Activated T-cell treated with anti-CD3 and anti-CD28 coated beads, Interleukin-2, amount 50 U/mL, for 4 hours (primary cell): ENCODE measurements around the gene MESP2. TPM values are rescaled to one million over a fixed set of nuclear protein-coding genes. Genes with fewer than 3 reads are reported as not detected.

Experiments used
- ATAC-seq, 2 donors: fragments of 200-7000 bp; cut with Tn5 transposase; one replicate each; pipeline ENCODE4 v1.10.0; 2021
- DNase-seq: peaks from one replicate; pipeline ENCODE4 v3.0.0-alpha.2; 2020
- H3K27me3 Mint-ChIP-seq: one replicate; pipeline ENCODE4 v1.8.0; 2021; ENCODE audit warnings: low read depth, mixed read lengths
- H3K36me3 Mint-ChIP-seq: one replicate; pipeline ENCODE4 v1.8.0; 2022; ENCODE audit warnings: mixed read lengths; ENCODE audit not compliant: insufficient read depth
- H3K4me1 Mint-ChIP-seq: one replicate; pipeline ENCODE4 v1.8.0; 2021; ENCODE audit warnings: low read depth, mixed read lengths
- H3K4me3 Mint-ChIP-seq: one replicate; pipeline ENCODE4 v1.8.0; 2021; ENCODE audit warnings: mild to moderate bottlenecking, moderate library complexity, mixed read lengths
- H3K9me3 Mint-ChIP-seq: one replicate; pipeline ENCODE4 v1.8.0; 2021; ENCODE audit warnings: mixed read lengths
- total RNA-seq, 3 donors: library from RNA; stranded (reverse); gene quantifications; one replicate each; pipeline ENCODE4 v1.2.1, GENCODE V29; 2021

Gene MESP2
- total RNA-seq, 3 donors from 2014 or later = not detected

DNA sequence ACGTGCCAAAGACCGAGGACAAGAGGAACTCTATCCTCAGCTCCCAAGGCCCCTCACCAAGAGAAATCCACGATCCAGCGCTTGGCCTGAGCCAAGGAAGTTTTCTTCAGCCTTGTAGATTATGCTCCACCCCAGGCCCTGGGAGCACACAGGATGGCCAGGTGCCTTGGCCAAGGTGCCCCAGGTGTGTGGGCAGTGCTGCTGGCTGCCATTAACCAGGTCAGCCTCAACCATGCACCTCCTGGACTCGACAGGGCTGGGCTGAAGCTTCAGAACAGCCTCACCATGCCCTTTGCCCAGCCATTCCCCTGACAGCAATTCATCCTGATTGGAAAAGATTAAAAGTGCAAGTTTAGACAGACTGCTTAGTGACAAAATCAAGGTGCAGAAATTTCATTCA, 14.2 kb upstream of the MESP2 start:
- Mint-ChIP-seq H3K27me3 (peaks cover 10% of the 10 kb centered on the region), H3K4me3 (no peak overlapping the region), H3K36me3 (no peaks in the 10 kb centered on the region), H3K4me1 (no peaks in the 10 kb centered on the region), H3K9me3 (no peaks in the 10 kb centered on the region)
- DNase-seq = no peak
- ATAC-seq = no peak

DNA sequence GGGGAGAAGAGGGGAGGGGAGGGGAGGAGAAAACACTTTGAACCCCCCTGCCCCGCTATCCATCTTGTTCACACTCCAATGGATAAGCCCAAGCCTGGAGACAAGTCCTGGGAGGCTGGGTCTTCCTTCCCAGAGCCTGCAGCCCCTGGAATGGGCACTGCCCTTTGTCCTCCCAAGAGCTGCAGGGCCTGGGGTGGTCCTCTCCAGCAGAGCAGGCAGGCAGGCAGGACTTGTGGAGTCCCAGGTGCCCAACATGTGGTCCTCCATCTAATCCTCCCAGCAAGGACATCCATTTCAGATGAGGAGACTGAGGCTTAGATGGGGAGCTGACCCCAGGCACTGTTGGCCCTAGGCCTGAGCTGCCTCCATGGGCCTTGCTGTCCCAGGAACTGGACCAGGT, 10.4 kb upstream of the MESP2 start:
- ATAC-seq (no peak), DNase-seq (no peak)
- H3K36me3 Mint-ChIP-seq = no peaks in the 10 kb centered on the region
- peaks cover 3% of the 10 kb centered on the region for H3K27me3 Mint-ChIP-seq
- H3K4me3 Mint-ChIP-seq = no peak overlapping the region
- H3K9me3 Mint-ChIP-seq = no peaks in the 10 kb centered on the region
- no peaks in the 10 kb centered on the region for H3K4me1 Mint-ChIP-seq

DNA sequence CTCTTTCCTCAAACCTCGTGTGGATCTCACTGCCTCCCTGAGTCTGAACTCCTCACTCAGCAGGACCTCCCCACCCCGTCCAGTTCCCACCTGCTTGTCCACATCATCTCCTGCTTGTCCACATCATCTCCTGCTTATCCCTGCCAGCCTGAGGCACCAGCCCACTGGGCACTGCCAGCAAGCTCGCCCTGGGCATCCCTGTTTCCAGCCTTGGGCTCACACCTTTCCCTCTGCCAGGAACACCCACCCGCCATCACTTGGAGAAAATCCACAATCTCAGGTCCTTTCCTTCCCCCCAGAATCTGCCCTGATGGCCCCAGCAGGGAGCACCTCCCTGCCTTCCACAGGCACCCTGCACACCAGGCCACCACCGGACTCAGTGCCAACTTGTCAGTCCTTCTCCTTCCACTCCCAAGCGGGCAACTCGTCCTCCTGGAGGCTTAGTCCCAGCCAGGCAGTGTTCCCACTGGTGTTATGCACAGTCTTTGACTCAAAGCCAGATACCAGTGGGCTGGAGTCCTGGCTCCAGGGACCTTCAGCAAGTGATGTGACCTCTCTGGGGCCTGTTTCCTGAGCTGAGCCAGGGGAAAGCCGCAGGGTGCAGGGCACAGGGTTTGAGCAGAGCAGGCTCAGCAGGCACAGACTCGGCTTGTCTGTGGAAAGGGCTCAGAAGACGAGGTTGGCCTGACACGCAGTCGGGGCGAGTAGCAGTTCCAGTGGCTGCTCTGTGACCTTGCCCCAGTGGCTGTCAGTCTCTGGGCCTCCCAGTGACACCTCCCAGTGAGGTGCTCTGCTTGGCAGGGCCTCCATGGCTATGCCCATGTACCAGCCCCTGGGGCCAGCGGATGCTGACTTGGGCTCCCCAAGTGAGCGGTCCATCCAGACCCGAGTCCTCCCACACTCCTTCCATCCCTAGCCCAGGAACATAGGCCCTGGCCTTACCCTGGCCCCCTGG, 9.5 kb upstream of the MESP2 start:
- Mint-ChIP-seq H3K4me1 (no peaks in the 10 kb centered on the region), H3K4me3 (no peak overlapping the region)
- ATAC-seq = no peak

DNA sequence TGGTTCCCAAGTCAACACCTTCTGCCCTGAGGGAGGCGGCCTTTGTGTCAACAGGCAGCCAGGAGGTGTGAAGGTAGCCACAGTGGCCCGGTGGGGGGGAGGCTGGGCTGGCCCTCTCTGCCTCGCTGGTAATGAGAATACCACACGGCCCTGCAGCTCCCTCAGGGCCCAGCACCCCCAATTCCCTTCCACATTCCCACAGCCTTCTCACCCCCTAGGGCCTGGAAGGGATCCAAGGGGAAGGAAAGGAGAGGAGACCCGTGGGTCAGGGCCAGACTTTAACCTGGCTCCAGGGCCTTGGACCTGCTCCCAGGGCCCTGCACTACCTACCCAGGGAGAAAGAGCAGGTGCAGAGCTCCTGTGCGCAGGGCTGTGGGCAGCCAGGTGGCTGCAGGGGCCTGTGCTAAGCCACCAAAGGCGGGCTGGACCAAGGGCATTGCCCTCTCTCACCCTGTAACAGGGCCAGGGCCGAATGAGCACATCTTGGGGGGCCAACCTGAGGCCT, 8.7 kb upstream of the MESP2 start:
- H3K4me1 Mint-ChIP-seq = no peaks in the 10 kb centered on the region
- H3K27me3 Mint-ChIP-seq = no peaks in the 10 kb centered on the region
- DNase-seq (no peak), ATAC-seq (no peak)
- H3K36me3 Mint-ChIP-seq = no peaks in the 10 kb centered on the region
- H3K9me3 Mint-ChIP-seq = no peaks in the 10 kb centered on the region
- no peak overlapping the region for H3K4me3 Mint-ChIP-seq

More for the DNA sequence above, 9.5 kb upstream of the MESP2 start:
- no peak for DNase-seq
- no peaks in the 10 kb centered on the region for H3K36me3 Mint-ChIP-seq
- H3K27me3 Mint-ChIP-seq = no peaks in the 10 kb centered on the region
- no peaks in the 10 kb centered on the region for H3K9me3 Mint-ChIP-seq

DNA sequence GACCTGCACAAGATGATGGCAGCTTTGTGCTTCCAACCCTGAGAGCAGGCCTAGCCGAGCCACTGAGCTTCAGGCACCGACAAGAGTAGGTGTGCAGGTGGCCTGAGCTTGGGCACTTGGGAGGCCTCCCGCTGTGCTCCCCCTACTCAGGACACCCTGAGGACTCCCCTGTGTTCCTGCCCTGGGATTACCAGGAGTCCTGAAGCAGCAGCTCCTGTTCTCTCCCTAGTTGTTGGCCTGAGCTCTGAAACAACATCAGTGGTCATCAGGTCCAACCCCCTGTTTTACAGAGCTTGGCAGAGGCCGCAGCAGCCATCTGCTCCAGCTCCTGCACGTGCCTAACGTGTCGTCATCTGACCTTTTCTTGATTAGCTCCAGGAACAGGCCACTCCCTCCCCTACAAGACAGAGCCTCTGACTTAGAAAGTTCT, 8.0 kb upstream of the MESP2 start:
- DNase-seq (no peak), ATAC-seq (no peak)
- Mint-ChIP-seq H3K36me3 (no peaks in the 10 kb centered on the region), H3K4me3 (no peak overlapping the region), H3K27me3 (no peaks in the 10 kb centered on the region), H3K9me3 (no peaks in the 10 kb centered on the region), H3K4me1 (no peaks in the 10 kb centered on the region)

DNA sequence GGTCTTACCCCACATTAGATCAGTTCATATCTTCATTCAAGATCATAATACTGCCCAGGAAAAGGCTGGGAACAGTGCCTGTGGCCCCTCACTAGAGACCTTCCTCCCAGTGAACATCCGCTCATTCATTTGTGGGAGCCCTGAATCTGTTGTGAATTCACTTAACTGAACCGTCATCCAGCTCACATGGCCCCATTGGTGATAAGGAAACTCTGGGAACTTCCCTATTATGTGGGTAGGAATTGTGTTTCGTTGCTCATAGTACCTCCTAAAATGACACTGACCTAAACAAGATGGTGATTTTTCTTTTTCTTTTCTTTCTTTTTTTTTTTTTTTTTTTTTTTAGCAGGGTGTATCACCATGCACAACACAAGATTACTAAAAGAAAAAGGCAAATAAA, 6.8 kb upstream of the MESP2 start:
- DNase-seq (no peak), ATAC-seq (no peak)
- H3K4me3 Mint-ChIP-seq = no peak overlapping the region
- no peaks in the 10 kb centered on the region for H3K36me3 Mint-ChIP-seq
- H3K9me3 Mint-ChIP-seq = no peaks in the 10 kb centered on the region
- H3K27me3 Mint-ChIP-seq = peaks cover 4% of the 10 kb centered on the region
- no peaks in the 10 kb centered on the region for H3K4me1 Mint-ChIP-seq

DNA sequence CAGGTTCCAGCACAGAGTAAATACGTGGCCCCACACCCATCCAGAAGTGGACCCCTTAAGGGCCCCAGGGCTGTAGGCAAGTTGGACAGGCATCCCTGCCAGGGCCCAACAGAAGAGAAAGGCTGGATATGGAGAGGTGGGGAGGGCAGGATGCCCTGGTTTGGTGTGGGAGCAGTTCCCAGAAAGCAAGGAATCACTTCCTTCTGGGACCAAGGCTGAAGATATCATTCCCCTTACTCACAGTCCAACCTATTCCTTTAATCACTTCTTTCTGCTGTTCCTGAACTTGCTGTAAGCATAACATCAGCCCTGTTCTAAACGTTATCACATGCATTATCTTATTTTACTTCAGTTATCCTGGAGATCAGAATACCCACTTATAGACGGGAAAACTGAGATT, 6.1 kb upstream of the MESP2 start:
- H3K9me3 Mint-ChIP-seq = no peaks in the 10 kb centered on the region
- no peak overlapping the region for H3K4me3 Mint-ChIP-seq
- peaks cover 4% of the 10 kb centered on the region for H3K27me3 Mint-ChIP-seq
- H3K4me1 Mint-ChIP-seq = no peaks in the 10 kb centered on the region
- ATAC-seq = no peak
- no peak for DNase-seq
- H3K36me3 Mint-ChIP-seq = no peaks in the 10 kb centered on the region

DNA sequence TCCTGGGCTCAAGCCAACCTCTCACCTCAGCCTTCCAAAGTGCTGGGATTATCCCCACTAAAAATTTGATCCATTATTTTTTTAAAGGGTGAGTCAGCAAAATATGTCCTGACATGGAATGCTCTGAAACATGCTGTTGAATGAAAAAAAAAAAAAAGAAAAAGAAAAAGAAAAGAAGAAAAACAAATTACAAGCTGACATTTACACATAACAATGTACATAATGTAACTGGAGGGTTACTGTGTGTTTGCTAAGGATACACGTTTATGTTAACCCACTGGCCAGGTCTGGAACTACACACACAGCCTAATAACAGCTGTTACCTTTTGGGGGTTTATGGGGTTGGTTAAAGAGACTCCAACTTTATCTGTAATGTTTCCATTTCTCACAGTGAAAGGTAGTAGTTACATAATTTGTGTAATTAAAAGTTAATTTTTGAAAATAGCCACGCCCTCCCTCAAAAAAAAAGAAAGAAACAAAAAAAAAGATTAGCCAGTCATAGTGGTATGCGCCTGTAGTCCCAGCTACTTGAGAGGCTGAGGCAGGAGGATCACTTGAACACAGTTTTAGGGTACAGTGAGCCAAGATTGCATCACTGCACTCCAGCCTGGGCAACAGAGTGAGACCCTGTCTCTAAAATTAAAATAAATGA, 3.1 kb upstream of the MESP2 start:
- H3K36me3 Mint-ChIP-seq = no peaks in the 10 kb centered on the region
- H3K4me1 Mint-ChIP-seq = no peaks in the 10 kb centered on the region
- H3K27me3 Mint-ChIP-seq = peaks cover 20% of the 10 kb centered on the region
- H3K4me3 Mint-ChIP-seq = no peak overlapping the region
- DNase-seq = no peak
- ATAC-seq = no peak
- no peaks in the 10 kb centered on the region for H3K9me3 Mint-ChIP-seq

DNA sequence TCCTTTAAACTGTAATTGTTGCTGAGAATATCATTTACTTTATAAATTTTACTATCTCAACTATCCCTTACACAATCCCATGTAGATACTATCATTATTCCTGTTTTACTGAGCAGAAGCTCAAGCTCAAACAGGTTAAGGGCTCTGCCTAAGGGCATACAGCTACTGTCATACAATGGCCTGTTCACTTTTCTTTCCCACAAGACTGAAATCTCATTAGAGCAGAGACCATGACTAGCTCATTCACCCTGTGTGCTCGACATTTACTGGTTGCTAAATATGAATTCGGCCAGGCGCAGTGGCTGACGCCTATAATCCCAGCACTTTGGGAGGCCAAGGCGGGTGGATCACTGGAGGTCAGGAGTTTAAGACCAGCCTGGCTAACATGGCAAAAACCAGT, 1.6 kb upstream of the MESP2 start:
- no peak for DNase-seq
- H3K9me3 Mint-ChIP-seq = no peaks in the 10 kb centered on the region
- H3K36me3 Mint-ChIP-seq = no peaks in the 10 kb centered on the region
- peaks cover 27% of the 10 kb centered on the region for H3K27me3 Mint-ChIP-seq
- no peak overlapping the region for H3K4me3 Mint-ChIP-seq
- no peaks in the 10 kb centered on the region for H3K4me1 Mint-ChIP-seq
- no peak for ATAC-seq

DNA sequence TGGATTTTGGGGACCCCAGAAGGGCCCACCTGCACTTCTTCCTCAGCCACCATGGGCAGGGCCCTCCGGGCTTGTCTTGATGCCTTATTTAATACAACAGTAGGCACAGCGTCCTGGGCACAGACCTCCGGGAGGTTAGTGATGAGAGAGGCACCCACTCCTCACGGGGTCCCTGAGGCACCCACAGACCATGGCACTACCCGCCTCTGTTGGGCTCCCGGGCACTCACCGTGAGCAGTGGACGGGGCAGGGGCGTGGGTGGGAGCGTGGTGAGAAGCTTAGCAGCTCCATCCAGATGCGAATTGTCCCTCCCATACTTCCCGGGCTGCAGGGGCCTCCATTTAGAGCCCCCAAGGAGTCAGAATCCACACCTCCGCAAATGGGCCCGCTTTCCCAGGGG, 317 bp upstream of the MESP2 start:
- H3K9me3 Mint-ChIP-seq = no peaks in the 10 kb centered on the region
- peaks cover 34% of the 10 kb centered on the region for H3K27me3 Mint-ChIP-seq
- H3K4me3 Mint-ChIP-seq = peak overlapping the region; percentile 38
- ATAC-seq (no peak), DNase-seq (no peak)
- H3K4me1 Mint-ChIP-seq = peaks cover 2% of the 10 kb centered on the region
- no peaks in the 10 kb centered on the region for H3K36me3 Mint-ChIP-seq

DNA sequence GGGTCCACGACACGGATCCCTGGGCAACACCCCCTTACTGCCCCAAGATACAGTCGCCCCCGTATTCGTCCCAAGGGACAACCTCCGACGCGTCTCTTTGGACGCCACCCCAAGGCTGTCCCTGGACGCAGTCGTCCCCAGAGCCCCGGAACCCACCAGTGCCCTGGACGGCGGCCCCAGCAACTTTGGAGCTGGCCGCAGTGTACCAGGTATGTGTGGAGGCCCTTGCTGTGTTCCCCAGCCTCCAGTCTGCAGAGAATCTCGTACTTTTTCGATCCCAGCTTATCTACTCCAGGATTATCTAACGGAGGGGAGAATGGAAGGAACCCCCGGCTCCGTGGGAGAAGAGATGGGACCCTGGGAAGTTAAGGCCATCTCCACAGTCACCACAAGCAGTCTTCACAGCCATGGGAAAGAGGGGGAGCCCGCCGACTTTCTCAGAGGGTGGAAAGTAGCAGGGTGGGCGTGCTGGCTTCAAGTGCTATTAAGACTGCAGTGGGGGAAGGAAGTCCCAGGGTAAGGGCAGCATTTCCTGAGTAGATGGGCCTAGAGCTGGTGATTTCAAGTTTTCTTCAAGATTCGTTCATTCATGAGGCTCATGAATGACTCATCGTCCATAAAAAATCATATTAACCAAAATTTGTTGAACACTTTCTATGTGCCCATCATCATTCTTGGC, 1.1 kb downstream of the MESP2 start:
- Mint-ChIP-seq H3K27me3 (peaks cover 35% of the 10 kb centered on the region), H3K36me3 (no peaks in the 10 kb centered on the region), H3K9me3 (no peaks in the 10 kb centered on the region), H3K4me1 (peaks cover 7% of the 10 kb centered on the region), H3K4me3 (no peak overlapping the region)
- ATAC-seq (no peak), DNase-seq (no peak)

DNA sequence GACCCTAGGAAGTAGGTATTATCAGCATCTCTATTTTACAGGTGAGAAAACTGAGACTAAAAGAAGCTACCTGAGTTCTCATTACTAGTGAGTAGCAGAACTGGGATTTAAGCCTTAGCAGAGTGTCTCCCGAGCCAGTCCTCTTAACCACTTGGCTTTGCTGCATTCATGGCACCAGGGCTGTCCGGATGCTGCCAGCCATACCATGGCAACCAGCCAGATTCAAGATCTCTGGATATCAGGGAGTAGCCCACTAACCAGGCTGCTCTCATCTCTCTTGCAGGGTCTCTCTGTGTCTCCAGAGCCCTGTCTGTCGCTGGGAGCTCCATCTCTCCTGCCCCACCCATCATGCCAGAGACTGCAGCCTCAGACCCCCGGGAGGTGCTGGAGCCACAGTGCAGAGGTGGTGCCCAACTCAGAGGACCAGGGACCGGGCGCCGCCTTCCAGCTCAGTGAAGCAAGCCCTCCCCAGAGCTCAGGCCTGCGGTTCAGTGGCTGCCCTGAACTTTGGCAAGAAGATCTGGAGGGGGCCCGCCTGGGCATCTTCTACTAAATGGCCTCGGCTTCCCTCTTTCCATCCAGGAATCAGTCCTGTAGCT, 1.7 kb downstream of the MESP2 start:
- H3K9me3 Mint-ChIP-seq = no peaks in the 10 kb centered on the region
- H3K4me1 Mint-ChIP-seq = peaks cover 7% of the 10 kb centered on the region
- no peak for DNase-seq
- no peak for ATAC-seq
- no peaks in the 10 kb centered on the region for H3K36me3 Mint-ChIP-seq
- H3K4me3 Mint-ChIP-seq = no peak overlapping the region
- H3K27me3 Mint-ChIP-seq = peaks cover 35% of the 10 kb centered on the region

DNA sequence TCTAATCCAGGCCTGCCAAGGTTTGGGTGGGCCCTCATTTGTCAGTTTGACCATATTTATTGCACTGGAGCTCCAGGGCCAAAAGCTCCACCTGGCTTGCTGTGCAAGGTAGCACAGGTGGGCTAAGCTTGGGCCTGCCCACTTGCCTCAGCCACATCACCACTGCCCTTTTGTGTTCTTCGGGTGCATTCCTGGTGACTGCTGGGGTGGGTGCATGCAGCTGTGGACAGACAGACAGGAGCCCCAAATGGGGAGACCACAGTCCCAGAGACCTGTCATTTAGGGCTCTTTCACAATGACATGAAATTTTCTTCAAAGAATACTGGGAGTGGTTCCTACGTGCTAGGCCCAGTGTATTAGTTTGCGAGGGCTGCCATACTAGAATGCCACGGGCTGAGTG, 2.7 kb downstream of the MESP2 start:
- DNase-seq (no peak), ATAC-seq (no peak)
- Mint-ChIP-seq H3K36me3 (no peaks in the 10 kb centered on the region), H3K9me3 (no peaks in the 10 kb centered on the region), H3K4me3 (no peak overlapping the region), H3K27me3 (peaks cover 38% of the 10 kb centered on the region), H3K4me1 (peaks cover 7% of the 10 kb centered on the region)

DNA sequence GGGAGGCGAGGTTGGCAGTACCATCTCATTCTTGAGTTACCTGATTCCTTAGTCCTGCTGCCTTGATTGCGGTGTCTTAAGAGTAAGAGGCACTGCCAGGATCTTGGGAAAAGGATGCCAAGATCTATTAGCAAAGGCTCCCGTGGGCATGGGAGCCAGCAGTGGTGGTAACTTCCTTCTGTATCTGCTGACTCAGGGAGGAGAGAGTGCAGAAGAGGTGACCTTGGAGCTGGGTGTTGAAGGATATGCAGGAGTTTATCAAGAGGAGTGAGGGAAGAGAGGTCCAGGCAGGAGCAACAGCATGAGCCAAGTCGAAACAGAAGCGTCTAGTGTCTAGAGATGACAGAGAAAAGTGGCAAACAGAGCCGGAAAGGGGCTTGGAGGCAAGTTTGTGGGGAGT, 4.5 kb downstream of the MESP2 start:
- H3K4me3 Mint-ChIP-seq = no peak overlapping the region
- no peaks in the 10 kb centered on the region for H3K36me3 Mint-ChIP-seq
- H3K9me3 Mint-ChIP-seq = no peaks in the 10 kb centered on the region
- peaks cover 7% of the 10 kb centered on the region for H3K4me1 Mint-ChIP-seq
- DNase-seq (no peak), ATAC-seq (no peak)
- peaks cover 34% of the 10 kb centered on the region for H3K27me3 Mint-ChIP-seq
